ENCODE data around the gene MCTP1.
A peak's percentile ranks its signal among the peaks of the same experiment; 100 is the strongest.

Gene MCTP1

DNA sequence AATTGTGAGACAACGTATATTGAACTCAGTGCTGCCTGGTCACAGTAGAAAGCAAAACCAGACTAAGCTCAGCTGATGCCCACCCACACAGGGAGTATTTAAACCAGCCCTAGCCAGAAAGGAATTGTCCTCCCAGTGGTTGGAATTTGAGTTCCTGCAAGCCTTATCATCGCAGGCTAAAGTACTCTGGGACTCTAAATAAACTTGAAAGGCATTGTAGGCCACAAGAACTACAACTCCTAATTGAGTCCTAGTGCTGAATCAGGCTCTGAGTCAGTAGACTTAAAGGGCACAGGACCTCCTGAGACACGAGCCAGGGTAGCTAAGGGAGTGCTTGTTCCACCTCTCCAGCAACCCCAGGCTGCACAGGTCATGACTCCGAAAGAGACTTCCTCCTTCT, 171.4 kb downstream of the MCTP1 start:
- no peak for FAIRE-seq

DNA sequence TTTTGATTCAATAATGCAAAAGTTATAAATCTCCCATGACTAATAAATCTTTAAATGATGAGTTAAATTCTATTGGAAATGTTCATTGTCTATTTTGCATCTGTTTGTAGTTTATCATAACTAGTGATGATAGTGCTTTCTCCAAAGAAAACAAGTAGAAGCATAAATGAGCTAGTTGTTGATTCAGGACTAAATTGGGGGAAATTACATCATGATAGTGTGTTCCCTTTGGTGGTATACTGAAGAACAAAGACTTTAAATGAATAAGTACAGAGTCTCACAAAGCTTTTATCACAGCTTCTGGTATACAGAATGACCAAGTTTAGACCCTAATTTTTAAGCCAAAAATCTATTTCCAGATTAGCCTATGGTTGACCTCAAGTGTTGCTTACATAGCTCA, 173.8 kb downstream of the MCTP1 start:
- no peak for FAIRE-seq

DNA sequence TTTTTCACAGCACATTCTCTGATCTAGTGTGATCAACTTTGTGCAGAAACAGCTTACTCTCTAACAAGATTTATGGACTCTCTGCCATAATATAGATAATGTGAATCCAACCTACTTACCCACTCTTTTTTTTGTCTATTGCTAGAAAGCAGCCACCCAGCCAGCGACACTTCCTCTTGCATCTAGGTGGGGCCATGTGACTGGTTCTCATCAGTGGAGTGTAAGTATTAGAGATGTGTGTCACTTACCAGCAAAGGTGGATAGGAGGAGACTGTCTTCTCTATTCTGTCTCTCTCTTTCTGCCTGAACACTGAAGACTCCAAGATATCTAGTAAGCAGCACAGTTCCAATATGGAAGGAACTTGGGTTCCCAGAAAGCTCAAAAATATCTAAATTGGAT, 174.8 kb downstream of the MCTP1 start:
- no peak for FAIRE-seq

DNA sequence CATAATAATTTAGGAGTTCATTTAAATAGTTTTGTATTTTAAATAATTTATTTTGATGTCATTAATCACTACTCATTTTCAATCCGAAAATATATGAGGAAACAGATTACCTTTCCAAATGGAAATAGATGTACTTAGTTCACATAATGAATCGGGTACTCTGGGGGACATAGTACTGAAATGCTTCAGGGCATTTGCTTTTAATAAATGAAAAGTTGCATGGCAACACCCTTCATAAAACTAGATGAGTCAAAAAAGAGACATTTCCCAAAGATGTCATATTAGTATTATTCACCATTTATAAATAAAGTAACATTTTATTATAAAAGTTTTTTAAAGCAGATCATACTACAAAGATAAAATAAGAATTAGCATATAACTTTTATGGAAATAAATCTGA, 177.8 kb downstream of the MCTP1 start:
- no peak for FAIRE-seq

DNA sequence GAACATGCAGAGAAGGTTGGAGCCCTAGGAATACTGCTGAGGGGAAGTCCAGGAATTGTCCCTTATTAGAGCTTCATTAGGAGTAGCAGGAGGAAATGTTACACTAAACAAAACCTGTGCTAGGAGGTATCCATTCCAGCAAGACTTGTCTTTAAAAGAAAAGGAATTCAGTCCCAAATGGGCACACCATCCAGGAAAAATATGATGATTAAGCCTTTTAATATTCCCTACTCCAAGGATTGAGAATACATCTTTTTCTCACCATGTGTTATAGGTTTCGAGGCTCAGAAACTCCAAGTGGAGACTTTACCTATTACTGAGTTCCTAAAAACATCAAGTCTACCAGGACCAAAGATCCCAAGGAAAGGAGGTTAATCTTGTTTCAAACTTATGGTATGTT, 179.3 kb downstream of the MCTP1 start:
- no peak for FAIRE-seq

DNA sequence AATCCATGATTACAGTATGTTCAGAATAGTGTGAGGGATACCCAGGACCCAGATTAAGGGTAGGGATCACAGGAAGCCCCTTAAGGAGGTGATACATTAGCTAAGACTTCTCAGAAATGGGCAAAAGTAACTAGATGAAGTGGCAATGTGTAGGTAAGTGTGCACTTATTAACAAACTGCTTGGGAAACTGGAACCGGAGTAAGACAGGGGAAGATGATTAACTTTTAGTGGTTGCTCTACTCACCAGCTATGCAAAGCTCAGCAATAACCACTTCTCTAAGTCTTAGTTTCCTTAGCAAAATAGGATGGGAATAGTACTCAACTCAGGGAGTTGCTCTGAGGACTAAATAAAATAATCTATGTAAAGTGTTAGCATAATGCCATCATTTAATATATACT, 182.2 kb downstream of the MCTP1 start:
- no peak for FAIRE-seq

DNA sequence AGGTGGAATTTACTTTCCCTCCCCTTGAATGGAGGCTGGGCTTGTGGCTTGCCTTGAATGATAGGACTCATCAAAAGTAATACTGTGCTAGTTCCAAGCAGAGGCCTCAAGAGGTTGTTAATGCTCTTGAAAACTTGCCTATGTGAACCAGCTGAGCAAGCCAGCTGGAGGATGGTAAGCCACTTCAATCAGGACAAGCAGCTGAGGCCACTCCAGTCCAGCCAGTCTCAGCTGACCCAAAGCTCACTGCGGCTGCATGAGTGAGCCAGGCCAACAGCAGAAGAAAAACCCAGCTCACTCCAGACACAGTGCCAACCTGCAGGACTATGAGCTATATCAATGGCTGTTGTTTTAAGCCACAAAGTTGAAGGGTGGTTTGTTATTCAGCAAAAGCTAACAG, 182.8 kb downstream of the MCTP1 start:
- no peak for FAIRE-seq

DNA sequence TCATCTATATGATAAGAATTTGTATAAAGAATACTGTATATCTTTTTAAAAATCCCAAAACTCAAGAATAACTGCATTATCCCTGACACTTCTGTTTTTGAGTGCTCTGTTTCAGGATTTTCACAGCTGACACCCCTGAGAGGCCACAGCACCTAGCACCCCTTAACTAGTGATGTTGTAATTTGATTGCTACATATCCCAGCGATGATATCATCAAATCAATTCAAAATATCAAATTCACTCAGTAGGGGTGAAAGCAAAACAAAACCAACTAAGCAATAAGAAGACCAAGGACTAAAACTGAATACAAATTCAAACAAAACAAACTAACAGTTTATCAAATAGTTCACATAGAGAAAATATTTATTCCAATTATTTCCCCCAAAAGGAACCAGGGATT, 184.3 kb downstream of the MCTP1 start:
- FAIRE-seq, result no peak

DNA sequence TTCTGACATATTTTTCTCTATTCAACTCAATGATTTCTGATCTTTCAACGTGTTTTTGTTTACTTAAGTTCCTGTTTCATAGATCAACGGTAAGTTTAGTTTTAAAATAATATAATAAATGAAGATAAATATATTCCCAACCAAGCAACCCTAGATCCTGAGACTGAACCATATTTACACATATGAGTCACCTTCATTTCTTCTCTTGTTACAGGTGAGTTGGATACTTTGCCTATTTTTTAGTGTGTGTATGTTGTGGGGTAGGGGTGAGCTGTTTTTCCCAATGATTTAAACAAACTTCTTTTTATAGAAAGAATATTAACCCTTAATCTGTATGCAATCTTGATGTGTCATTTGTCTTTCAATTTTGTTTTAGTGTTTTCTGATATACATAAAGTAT, 186.9 kb downstream of the MCTP1 start:
- FAIRE-seq, result no peak

DNA sequence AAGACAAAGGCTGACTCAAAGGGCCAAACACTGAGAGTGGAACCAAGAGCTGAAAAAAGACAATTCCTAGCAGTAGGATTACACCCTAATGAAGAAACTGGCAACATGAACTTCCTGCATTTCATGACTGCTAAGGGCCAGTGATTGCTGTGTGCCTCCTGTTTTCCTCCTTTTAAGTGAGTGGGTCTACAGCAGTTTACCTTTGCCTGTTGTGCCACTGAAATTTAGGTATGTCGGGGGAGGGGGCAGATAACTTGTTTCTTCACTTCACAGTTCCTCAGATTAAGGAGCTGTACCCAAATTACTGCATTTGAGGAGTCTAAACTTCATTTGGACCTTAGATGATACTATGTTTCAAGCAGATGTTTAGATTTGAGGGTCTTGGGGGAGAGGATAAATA, 191.7 kb downstream of the MCTP1 start:
- no peak for FAIRE-seq

DNA sequence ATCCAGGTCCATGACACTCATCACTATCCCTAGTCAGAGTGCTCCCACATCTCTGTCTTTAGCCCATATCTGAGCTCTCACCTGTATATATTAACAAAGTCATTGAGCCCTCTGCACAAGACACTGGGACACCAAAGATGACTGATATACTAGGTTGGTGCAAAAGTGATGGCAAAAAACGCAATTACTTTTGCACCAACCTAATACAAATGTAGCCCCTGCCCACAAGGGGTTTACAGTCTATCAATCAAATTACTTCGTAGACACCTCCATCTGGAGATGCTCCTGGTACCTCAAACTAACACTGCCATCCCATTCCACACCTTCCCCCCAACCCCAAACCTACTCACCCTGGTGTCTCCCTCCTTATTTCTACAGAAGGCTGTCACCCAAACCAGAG, 194.1 kb downstream of the MCTP1 start:
- no peak for FAIRE-seq

DNA sequence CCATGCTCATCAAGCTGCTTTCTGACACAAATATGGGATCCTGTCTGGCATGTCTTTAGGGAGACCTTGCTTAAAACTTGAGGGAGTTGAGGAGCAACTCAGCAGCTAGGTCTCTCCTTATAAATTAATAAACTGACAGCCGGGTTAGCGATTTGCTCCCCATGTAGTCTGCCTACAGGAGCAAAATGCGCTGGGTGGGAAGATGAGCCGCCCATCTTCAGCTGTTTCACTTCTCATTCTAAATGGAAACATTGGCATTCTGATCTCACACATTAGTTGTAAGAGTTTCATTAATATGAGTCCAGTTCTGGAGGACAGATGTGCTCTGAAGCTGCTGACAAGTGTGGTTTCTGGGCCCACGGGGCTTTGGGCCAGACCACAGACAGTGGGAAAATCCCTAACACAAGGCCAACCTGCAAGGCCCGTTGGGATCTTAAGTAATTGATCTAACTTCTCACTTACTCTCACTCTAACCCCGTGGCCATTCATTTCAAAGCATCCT, 197.0 kb downstream of the MCTP1 start:
- FAIRE-seq, result no peak

DNA sequence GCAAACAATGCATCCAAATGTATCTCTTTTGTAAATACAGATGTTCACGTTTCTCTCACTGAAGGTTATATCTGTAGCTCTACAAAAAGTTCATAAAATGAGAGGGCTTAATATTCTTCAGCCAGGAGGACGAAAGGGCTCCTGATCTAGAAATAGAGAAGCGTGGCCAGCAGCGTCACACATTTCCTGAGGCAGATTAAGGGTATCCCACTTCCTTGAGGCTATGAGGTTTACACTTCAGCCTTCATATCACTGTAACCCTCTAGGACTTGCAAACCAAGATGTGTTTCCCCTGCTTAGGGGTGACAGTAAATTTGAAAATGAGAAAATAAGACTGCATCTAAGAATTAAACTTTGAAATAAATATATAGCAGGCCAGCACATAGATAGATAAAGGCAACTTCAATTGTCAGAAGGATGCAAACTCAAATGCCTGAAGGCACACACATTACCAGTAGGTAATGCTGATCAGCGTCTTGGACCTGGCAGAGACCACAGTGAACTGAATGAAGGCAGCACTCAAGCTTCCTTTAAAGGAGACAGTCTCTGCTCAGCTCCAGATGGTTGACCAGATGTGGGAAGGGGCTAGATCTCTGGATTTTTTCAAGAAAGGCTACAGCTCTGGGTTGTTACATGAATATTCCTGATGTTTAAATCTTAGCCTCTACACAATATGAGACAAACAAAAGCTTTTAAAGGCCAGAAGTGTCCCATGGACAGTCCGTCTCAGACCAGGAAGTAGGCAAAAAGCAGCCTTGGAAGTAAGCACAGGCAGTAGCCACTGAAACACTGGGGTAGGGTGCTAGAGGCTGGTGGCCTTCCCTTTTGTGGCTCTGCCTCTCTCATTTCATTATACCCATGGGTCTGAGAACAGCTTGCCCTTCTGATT, 197.7 kb downstream of the MCTP1 start:
- no peak for FAIRE-seq

DNA sequence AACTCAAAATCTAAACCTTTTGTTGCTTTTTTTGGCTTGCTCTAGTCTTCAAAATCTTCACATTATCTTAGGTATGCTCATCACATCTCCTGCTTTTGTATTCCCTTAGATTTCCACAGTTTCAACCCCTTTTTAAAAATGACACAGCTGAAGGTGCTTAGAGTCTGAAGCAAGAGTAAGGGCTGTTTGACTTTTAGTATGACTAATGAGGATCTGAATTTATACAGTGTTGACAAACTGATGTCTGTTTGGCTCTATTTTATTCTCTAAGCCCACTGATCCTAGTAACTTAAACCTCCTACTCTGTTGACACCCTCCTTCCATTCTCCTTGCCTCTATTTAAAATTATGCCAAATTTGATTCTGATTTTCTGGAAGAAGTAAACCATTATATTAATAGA, 200.1 kb downstream of the MCTP1 start:
- no peak for FAIRE-seq

DNA sequence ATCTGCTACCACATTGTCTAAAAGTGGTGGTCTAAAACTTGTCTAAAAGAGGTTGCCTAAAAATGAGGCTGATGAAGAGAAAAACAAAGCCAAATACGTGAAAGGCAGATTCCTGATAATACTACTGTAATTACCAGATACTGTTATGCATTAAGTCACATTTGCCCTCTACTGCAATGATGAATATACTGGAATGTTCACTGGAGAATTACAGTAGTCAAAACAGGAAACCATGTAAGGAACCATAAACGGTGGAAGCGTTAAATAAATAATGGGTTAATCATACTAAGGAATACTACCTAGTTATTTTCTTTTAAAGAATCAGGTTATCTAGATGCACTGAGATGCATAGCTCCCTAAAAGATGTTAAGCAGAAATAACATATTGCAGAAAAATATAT, 201.3 kb downstream of the MCTP1 start:
- no peak for FAIRE-seq

DNA sequence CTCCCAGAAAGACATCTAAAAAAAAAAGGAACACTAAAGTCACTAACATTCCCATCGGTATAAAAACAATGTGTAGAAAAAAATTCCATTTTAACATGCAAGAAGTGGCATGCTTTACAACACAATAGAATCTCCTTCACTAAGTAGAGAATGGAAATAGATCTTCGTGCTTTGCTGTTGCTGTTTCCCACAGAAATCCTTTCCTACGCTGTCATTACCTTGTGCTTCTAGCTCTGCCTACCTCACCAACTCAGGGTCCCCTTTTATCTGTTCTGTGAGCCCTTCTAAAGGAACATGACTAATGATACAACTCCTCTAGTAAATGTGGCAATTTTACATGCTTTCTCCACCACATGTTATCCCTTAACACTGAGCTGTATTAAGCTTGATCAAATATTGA, 202.9 kb downstream of the MCTP1 start:
- no peak for FAIRE-seq

DNA sequence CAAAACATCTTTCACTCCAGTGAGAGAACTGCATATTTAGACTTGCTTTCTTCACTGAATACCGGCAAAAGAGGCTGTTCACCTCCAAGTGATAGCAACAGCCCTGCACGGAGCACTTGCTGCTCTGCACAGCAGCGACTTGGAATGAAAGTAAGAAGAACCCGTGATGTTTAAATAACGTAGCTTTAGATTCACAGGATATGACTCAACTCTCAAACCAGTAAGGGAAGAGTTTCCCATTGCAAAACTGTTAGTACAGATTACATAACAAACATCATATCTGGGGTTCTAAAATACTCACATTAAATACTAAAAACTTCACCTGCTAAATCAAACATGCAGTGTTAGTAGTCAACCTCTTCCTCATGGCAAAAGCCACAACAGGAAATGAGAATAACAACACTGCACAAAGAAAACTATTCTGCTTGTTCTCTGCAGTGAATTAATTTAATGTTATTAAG, 203.4 kb downstream of the MCTP1 start:
- no peak for FAIRE-seq

DNA sequence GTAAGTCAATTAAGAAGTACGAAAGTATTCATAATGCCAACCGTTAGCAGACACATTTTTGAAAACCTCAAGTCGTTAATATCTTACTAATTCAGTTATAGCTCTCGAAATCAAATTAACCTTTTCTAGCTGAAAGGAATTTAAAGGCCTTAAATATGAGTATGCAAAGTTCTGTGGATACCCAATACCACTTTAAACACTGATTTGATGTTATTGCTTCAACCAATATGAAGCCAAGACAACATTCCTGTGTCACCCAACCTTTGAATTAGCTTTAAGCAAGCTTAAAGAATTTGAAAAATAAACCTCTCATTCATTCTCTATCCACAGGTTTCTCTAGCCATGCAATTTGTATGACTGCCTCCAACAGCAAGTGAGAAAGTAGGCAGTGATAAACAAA, 204.5 kb downstream of the MCTP1 start:
- FAIRE-seq, result no peak

DNA sequence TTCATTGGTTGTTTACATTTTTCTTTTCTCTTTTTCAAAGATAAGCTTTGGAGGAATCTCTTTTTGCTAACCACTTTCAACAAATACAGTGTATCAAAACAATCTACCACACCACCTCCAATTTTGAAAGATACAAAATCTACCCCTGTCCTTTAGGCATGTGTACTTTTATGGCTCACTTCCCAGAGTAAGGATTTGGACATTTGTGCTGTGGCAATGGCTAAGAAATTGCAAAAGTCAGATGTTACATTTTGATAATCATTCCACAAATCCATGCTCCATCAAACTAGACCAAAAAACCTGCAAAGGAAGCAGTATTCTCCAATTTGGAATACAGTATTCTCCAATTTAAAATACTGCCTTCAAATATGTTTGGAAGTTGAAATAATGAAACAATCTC, 204.9 kb downstream of the MCTP1 start:
- no peak for FAIRE-seq

DNA sequence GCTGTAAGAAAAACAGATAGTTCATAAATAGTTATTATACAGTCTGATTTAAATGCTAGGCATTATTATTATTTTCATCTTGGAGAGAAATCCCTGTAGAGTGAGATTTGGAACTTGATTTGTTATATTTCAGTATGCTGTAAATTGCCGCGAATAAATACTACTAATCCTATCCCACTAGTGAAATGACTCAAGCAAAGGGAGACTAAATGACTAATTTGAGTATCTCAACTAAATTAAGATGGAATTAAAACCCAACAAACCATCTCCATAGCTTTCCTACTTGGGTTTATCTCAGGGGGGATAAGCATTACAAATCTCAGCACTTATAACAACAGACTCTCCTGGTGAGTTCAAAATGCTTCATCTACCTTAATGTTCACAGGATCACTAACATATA, 206.0 kb downstream of the MCTP1 start:
- FAIRE-seq, result no peak

DNA sequence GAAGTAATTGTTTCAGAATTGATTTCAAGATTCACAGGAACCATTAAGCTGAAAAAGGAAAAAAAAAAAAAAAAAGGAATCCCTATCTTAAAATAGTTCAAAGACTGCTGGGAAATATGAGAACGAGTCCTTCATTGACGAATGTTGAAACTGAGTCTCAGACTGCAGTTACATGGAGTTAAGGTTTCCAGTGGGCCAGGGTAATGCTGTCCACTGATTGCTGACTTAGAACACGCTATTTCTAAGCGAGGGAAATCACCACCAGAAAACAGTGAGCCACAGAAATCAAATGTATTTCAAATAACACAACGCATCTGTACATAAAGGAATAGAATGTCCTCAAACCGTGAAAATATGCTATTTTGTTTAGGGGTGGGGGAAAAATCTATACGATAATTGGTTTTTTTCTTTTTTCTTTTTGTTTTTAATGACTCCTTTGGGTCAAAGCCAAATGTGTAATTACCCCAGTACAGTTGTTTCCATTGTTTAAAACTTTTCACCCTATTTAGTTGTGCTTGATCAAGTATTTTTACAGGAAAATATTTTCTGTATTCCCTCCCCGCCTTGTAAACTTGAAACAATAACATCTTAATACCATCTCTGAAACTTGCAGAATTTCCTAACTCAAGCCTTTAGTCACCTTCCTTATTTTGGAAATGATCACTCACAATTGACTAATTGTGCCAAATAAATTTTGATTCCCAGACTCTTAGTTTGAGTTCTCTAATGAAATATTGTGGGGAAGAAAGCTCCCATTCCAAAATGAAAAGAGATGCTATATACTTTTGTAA, 208.3 kb downstream of the MCTP1 start:
- FAIRE-seq, result no peak

DNA sequence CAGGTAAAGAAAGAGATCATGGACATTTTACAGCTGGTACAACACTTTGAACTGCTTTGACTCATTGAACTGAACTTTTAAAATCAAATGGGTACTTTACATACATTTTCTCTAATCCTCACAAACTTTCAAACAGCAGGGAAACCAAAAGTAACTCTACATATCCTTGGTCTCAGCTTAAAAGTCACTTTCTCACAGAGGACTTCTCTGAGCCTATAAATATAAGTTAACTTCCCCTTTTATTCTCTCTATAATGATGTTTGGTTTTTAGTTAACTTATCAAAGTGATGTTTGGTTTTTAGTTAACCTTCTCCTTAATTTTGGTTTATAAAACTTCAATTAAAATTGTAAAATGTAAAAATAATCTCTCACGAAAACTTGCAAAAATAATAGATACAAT, 209.8 kb downstream of the MCTP1 start:
- FAIRE-seq, result peak; percentile 3

DNA sequence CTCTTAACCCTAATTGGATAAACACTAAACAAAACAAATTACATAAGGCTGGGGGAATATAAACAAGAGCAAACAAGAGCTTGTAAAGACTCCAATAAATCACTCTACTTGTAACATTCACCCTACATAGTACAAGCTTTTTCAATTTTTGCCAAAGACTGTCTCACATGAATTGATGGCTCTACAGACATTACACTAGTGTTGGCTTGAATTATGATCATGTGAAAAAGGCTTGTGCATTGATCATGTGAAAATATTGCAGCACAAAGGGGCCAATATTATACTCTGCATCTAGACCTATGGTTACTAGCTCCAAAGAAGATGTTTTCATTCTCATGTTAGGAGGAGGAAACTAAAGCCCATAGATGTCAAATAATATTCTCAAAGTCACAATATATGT, 212.6 kb downstream of the MCTP1 start:
- FAIRE-seq, result no peak

DNA sequence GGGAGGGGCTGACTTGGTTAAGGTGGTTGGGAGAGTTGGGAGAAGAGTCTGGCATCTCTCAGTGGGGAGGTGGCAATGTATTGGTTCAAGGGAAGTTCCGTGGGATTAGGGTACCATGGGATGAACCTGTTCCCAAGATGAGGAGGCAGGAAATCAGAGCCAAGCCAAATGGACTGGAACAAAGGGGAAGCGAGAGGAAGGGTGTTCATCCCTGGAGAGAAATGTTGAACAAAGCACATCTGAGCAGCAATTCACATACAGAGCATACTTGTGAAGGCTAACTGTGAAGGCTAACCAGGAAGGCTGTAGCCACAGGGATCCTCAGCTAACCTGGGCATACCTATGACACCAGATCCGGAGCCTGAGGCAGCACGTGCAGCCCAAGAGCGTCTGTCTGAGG, 214.0 kb downstream of the MCTP1 start:
- FAIRE-seq, result no peak

All from A204.1 (cell line).